ENCODE data around the gene CAPN5. TPM values are rescaled to one million over a fixed set of nuclear protein-coding genes. Genes with fewer than 3 reads are reported as not detected.

Gene CAPN5
- polyA plus RNA-seq, 3 donors = 0.28 to 0.83 (median 0.62) TPM

DNA sequence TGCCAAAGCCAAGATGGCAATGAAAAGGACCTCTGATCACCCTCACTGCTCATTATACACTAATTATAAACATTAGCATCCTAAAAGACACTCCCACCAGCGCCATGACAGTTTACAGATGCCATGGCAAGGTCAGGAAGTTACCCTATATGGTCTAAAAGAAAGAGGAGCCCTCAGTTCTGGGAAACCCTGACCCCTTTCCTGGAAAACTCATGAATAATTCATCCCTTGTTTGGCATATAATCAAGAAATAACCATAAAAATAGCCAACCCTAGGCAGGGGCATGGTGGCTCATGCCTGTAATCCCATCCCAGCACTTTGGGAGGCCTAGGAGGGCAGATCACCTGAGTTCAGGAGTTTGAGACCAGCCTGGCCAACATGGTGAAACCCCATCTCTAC, 12.7 kb upstream of the CAPN5 start:
- H3K27ac ChIP-seq (ENCODE audit: low read depth in 1 of 2, low read length in 2 of 2) = no peak overlapping the region
- H3K79me2 ChIP-seq (ENCODE audit: insufficient read depth, low read length) = no peaks in the 10 kb centered on the region
- H2AFZ ChIP-seq (ENCODE audit: insufficient read depth, low read depth, low read length, poor library complexity, severe bottlenecking) = no peak overlapping the region
- H3K4me3 ChIP-seq (replicated peaks in 1 of 3; ENCODE audit: low read depth in 2 of 3, low read length in 3 of 3) = no peak overlapping the region
- TF ChIP-seq, protein P1, sequence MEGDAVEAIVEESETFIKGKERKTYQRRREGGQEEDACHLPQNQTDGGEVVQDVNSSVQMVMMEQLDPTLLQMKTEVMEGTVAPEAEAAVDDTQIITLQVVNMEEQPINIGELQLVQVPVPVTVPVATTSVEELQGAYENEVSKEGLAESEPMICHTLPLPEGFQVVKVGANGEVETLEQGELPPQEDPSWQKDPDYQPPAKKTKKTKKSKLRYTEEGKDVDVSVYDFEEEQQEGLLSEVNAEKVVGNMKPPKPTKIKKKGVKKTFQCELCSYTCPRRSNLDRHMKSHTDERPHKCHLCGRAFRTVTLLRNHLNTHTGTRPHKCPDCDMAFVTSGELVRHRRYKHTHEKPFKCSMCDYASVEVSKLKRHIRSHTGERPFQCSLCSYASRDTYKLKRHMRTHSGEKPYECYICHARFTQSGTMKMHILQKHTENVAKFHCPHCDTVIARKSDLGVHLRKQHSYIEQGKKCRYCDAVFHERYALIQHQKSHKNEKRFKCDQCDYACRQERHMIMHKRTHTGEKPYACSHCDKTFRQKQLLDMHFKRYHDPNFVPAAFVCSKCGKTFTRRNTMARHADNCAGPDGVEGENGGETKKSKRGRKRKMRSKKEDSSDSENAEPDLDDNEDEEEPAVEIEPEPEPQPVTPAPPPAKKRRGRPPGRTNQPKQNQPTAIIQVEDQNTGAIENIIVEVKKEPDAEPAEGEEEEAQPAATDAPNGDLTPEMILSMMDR (IDR thresholded peaks at IDR 0.05) = no peak
- H3K4me1 ChIP-seq (ENCODE audit: control insufficient read depth in 1 of 2, insufficient read depth in 2 of 2, low read length in 2 of 2) = no peaks in the 10 kb centered on the region
- H3K9ac ChIP-seq (ENCODE audit: insufficient read depth, low read length, poor library complexity, severe bottlenecking) = no peak overlapping the region
- DNase-seq = no peak
- Mint-ChIP-seq H3K27ac (no peak overlapping the region), H3K4me1 (no peaks in the 10 kb centered on the region), H3K27me3 (ENCODE audit: low read depth in 3 of 3) (peaks cover 0 to 8% (median 6%) of the 10 kb centered on the region in 3 donors), H3K4me3 (no peak overlapping the region), H3K9me3 (peaks cover 16 to 30% (median 24%) of the 10 kb centered on the region in 7 donors), H3K36me3 (no peaks in the 10 kb centered on the region)
- H3K27me3 ChIP-seq (ENCODE audit: control insufficient read depth in 2 of 2, insufficient read depth in 2 of 2, low read length in 2 of 2) = no peaks in the 10 kb centered on the region
- peaks cover 20 to 29% of the 10 kb centered on the region in 2 donors for H3K9me3 ChIP-seq (replicated peaks in 1 of 2; ENCODE audit: control insufficient read depth in 1 of 2, insufficient read depth in 1 of 2, low read length in 2 of 2)
- WGBS (ENCODE audit: insufficient coverage) = 40% methylated on average over 1 of the region's 1 CpG
- H4K20me1 ChIP-seq (ENCODE audit: insufficient read depth, low read length) = no peaks in the 10 kb centered on the region
- no peaks in the 10 kb centered on the region for H3K36me3 ChIP-seq (replicated peaks in 1 of 2; ENCODE audit: control insufficient read depth in 1 of 2, insufficient read depth in 2 of 2, low read length in 2 of 2)
- intact Hi-C loops (cut with micrococcal nuclease) = no loop called here
- H3K4me2 ChIP-seq (replicated peaks; ENCODE audit: extremely low read depth, low read length, poor library complexity, severe bottlenecking) = no peak overlapping the region

DNA sequence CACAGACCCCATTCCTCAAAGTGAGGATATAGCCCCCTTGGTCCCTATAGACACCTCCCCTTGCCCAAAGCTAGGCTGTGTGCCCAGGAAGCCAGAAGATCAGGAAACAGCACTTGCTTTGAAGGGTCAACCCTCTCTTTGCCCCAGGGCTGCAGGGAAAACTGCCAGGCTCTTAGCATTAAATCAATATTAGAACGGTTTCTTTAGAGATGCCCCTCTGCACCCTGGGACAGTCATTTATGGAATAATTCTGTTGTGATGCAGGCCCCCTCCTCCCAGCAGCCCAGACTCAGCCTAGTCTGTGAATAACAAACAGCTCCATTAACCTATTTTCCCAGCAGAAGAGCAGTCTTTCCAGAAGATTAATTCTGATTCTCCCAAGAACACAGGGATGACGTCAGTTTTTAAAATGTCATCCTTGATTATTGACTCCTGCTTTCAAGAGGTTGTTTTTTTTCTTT, 11.6 kb upstream of the CAPN5 start:
- Histone ChIP-seq H3K4me2 (replicated peaks; ENCODE audit: extremely low read depth, low read length, poor library complexity, severe bottlenecking) (no peak overlapping the region), H3K4me3 (replicated peaks in 1 of 3; ENCODE audit: low read depth in 2 of 3, low read length in 3 of 3) (no peak overlapping the region), H2AFZ (ENCODE audit: insufficient read depth, low read depth, low read length, poor library complexity, severe bottlenecking) (no peak overlapping the region), H3K4me1 (ENCODE audit: control insufficient read depth in 1 of 2, insufficient read depth in 2 of 2, low read length in 2 of 2) (no peaks in the 10 kb centered on the region), H4K20me1 (ENCODE audit: insufficient read depth, low read length) (no peaks in the 10 kb centered on the region), H3K9ac (ENCODE audit: insufficient read depth, low read length, poor library complexity, severe bottlenecking) (no peak overlapping the region), H3K79me2 (ENCODE audit: insufficient read depth, low read length) (no peaks in the 10 kb centered on the region), H3K36me3 (replicated peaks in 1 of 2; ENCODE audit: control insufficient read depth in 1 of 2, insufficient read depth in 2 of 2, low read length in 2 of 2) (no peaks in the 10 kb centered on the region), H3K27ac (ENCODE audit: low read depth in 1 of 2, low read length in 2 of 2) (no peak overlapping the region), H3K9me3 (replicated peaks in 1 of 2; ENCODE audit: control insufficient read depth in 1 of 2, insufficient read depth in 1 of 2, low read length in 2 of 2) (peaks cover 20 to 29% of the 10 kb centered on the region in 2 donors), H3K27me3 (ENCODE audit: control insufficient read depth in 2 of 2, insufficient read depth in 2 of 2, low read length in 2 of 2) (no peaks in the 10 kb centered on the region)
- WGBS (ENCODE audit: insufficient coverage) = no CpG with 5 or more reads among the region's 2 CpGs
- peaks cover 2 to 8% (median 6%) of the 10 kb centered on the region in 3 donors for H3K27me3 Mint-ChIP-seq (ENCODE audit: low read depth in 3 of 3)
- no peaks in the 10 kb centered on the region for H3K4me1 Mint-ChIP-seq
- H3K4me3 Mint-ChIP-seq = peak overlapping the region in 1 of 2 donors; percentile 36
- intact Hi-C loops (cut with micrococcal nuclease) = no loop called here
- H3K27ac Mint-ChIP-seq = no peak overlapping the region
- DNase-seq = no peak
- H3K9me3 Mint-ChIP-seq = peaks cover 16 to 30% (median 24%) of the 10 kb centered on the region in 7 donors
- TF ChIP-seq, protein P1 (IDR thresholded peaks at IDR 0.05) = no peak
- no peaks in the 10 kb centered on the region for H3K36me3 Mint-ChIP-seq
